ENCODE measurements around the gene ELK3.
A peak's percentile ranks its signal among the peaks of the same experiment; 100 is the strongest.

ELK3 gene

GRCh38 chr12:96250119-96250685, 56.0 kb downstream of the ELK3 start:
- DNase-seq (ENCODE audit: insufficient read length, low spot score) (no peak), FAIRE-seq (no peak)

GRCh38 chr12:96255077-96255476, 60.9 kb downstream of the ELK3 start:
- no peak for DNase-seq (ENCODE audit: insufficient read length, low spot score)
- FAIRE-seq = no peak

GRCh38 chr12:96256672-96257361, 62.6 kb downstream of the ELK3 start:
- no peak for DNase-seq (ENCODE audit: insufficient read length, low spot score)
- no peak for FAIRE-seq

- DNase-seq (ENCODE audit: insufficient read length, low spot score) = no peak
- no peak for FAIRE-seq
Measured at GRCh38 chr12:96257550-96258103, 63.5 kb downstream of the ELK3 start.

GRCh38 chr12:96258104-96258961, 64.2 kb downstream of the ELK3 start:
- no peak for FAIRE-seq
- DNase-seq (ENCODE audit: insufficient read length, low spot score) = no peak

GRCh38 chr12:96260231-96260630, 66.1 kb downstream of the ELK3 start:
- DNase-seq (ENCODE audit: insufficient read length, low spot score) = no peak
- FAIRE-seq = no peak

- no peak for DNase-seq (ENCODE audit: insufficient read length, low spot score)
- FAIRE-seq = no peak
Measured at GRCh38 chr12:96260644-96261043, 66.5 kb downstream of the ELK3 start.

GRCh38 chr12:96261557-96261956, 67.4 kb downstream of the ELK3 start:
- FAIRE-seq = no peak
- DNase-seq (ENCODE audit: insufficient read length, low spot score) = no peak

- DNase-seq (ENCODE audit: insufficient read length, low spot score) (no peak), FAIRE-seq (no peak)
Measured at GRCh38 chr12:96263449-96263902, 69.3 kb downstream of the ELK3 start.

GRCh38 chr12:96265400-96265799, 71.2 kb downstream of the ELK3 start:
- DNase-seq (ENCODE audit: insufficient read length, low spot score) (no peak), FAIRE-seq (no peak)

GRCh38 chr12:96265836-96266235, 71.7 kb downstream of the ELK3 start:
- FAIRE-seq = no peak

GRCh38 chr12:96266238-96266637, 72.1 kb downstream of the ELK3 start:
- FAIRE-seq (no peak), DNase-seq (ENCODE audit: insufficient read length, low spot score) (no peak)

More at GRCh38 chr12:96265836-96266235, 71.7 kb downstream of the ELK3 start:
- DNase-seq (ENCODE audit: insufficient read length, low spot score) = no peak

GRCh38 chr12:96271469-96272199, 77.5 kb downstream of the ELK3 start:
- no peak for FAIRE-seq
- DNase-seq (ENCODE audit: insufficient read length, low spot score) = no peak

- DNase-seq (ENCODE audit: insufficient read length, low spot score) = no peak
- FAIRE-seq = no peak
Measured at GRCh38 chr12:96274331-96274730, 80.2 kb downstream of the ELK3 start.

GRCh38 chr12:96285158-96285557, 91.0 kb downstream of the ELK3 start:
- peak; percentile 18 for FAIRE-seq

GRCh38 chr12:96289067-96289466, 94.9 kb downstream of the ELK3 start:
- DNase-seq (ENCODE audit: insufficient read length, low spot score) (no peak), FAIRE-seq (no peak)

More at GRCh38 chr12:96285158-96285557, 91.0 kb downstream of the ELK3 start:
- DNase-seq (ENCODE audit: insufficient read length, low spot score) = no peak

GRCh38 chr12:96293093-96293492, 98.9 kb downstream of the ELK3 start:
- DNase-seq (ENCODE audit: insufficient read length, low spot score) (no peak), FAIRE-seq (no peak)

GRCh38 chr12:96294831-96295230, 100.7 kb downstream of the ELK3 start:
- no peak for FAIRE-seq
- DNase-seq (ENCODE audit: insufficient read length, low spot score) = no peak

GRCh38 chr12:96295532-96296160, 101.5 kb downstream of the ELK3 start:
- FAIRE-seq = no peak

GRCh38 chr12:96297504-96297903, 103.3 kb downstream of the ELK3 start:
- FAIRE-seq = peak; percentile 88
- DNase-seq (ENCODE audit: insufficient read length, low spot score) = no peak

More at GRCh38 chr12:96295532-96296160, 101.5 kb downstream of the ELK3 start:
- DNase-seq (ENCODE audit: insufficient read length, low spot score) = no peak

Data from GM19239 (cell line).